HEK293 (cell line): ENCODE measurements around the gene FADS3.

Experiments
- CTCF ChIP-seq: fragments of 450-650 bp; formaldehyde crosslinking; IDR thresholded peaks from 2 replicates; pipeline ENCODE4 v1.5.1; 2016; ENCODE audit warnings: missing biosample characterization, missing genetic modification characterization
- PRDM10 ChIP-seq: fragments of 450-650 bp; formaldehyde crosslinking; IDR thresholded peaks from 2 replicates; pipeline ENCODE4 v1.5.1; 2016; ENCODE audit warnings: missing biosample characterization, missing genetic modification characterization
- REST ChIP-seq: fragments of 450-650 bp; formaldehyde crosslinking; IDR thresholded peaks from 2 replicates; pipeline ENCODE4 v1.5.1; 2016; ENCODE audit warnings: missing biosample characterization, missing genetic modification characterization
- ZBTB1 ChIP-seq: fragments of 450-650 bp; formaldehyde crosslinking; IDR thresholded peaks from 2 replicates; pipeline ENCODE4 v1.5.1; 2016; ENCODE audit warnings: missing biosample characterization, missing genetic modification characterization
- ZBTB11 ChIP-seq: fragments of 450-650 bp; formaldehyde crosslinking; conservative IDR thresholded peaks from 2 replicates; pipeline ENCODE4 v1.5.1; 2016; ENCODE audit warnings: low read depth, missing biosample characterization, missing genetic modification characterization
- ZBTB7A ChIP-seq: fragments of 450-650 bp; formaldehyde crosslinking; IDR thresholded peaks from 2 replicates; pipeline ENCODE4 v1.5.1; 2016; ENCODE audit warnings: low read depth, missing biosample characterization, missing genetic modification characterization
- ZNF335 ChIP-seq: fragments of 450-650 bp; formaldehyde crosslinking; conservative IDR thresholded peaks from 2 replicates; pipeline ENCODE4 v1.5.1; 2016; ENCODE audit warnings: missing biosample characterization, missing genetic modification characterization
- ZNF645 ChIP-seq: fragments of 450-650 bp; formaldehyde crosslinking; IDR thresholded peaks from 2 replicates; pipeline ENCODE4; 2016; ENCODE audit warnings: missing biosample characterization, missing genetic modification characterization

- TF ChIP-seq CTCF (tag by site-specific recombination) (no peak), ZNF645 (tag by site-specific recombination) (no peak), ZBTB1 (tag by site-specific recombination) (no peak), ZNF335 (no peak), REST (tag by site-specific recombination) (no peak), PRDM10 (no peak), ZBTB7A (tag by site-specific recombination) (no peak), ZBTB11 (no peak)
Measured at GRCh38 chr11:61879152-61879551, 12.2 kb downstream of the FADS3 start.
